GM18526 (cell line): ENCODE data around the gene CCDC192.

Source experiments
- POLR2A ChIP-seq: IDR thresholded peaks from 3 replicates; pipeline ENCODE4 v1.6.1; 2011; ENCODE audit not compliant: insufficient read length; ENCODE audit errors: extremely low read depth

Gene CCDC192

GRCh38 chr5:127933348-127933747 lies 230.2 kb downstream of the CCDC192 start:
- TF ChIP-seq POLR2A, result no peak

GRCh38 chr5:127934791-127935256 lies 231.6 kb downstream of the CCDC192 start:
- no peak for TF ChIP-seq POLR2A

GRCh38 chr5:127935398-127935797 lies 232.2 kb downstream of the CCDC192 start:
- TF ChIP-seq POLR2A, result no peak

GRCh38 chr5:127936439-127936972 lies 233.3 kb downstream of the CCDC192 start:
- TF ChIP-seq POLR2A, result no peak

GRCh38 chr5:127938746-127939145 lies 235.6 kb downstream of the CCDC192 start:
- no peak for TF ChIP-seq POLR2A

- TF ChIP-seq POLR2A, result no peak
Observed at GRCh38 chr5:127940854-127941253, 237.7 kb downstream of the CCDC192 start.

- TF ChIP-seq POLR2A, result no peak
Observed at GRCh38 chr5:127941646-127942045, 238.5 kb downstream of the CCDC192 start.

GRCh38 chr5:127942246-127943060 lies 239.3 kb downstream of the CCDC192 start:
- no peak for TF ChIP-seq POLR2A

GRCh38 chr5:127943061-127943371 lies 239.8 kb downstream of the CCDC192 start:
- no peak for TF ChIP-seq POLR2A

- no peak for TF ChIP-seq POLR2A
Observed at GRCh38 chr5:127944125-127944524, 240.9 kb downstream of the CCDC192 start.

- no peak for TF ChIP-seq POLR2A
Observed at GRCh38 chr5:127947941-127948340, 244.8 kb downstream of the CCDC192 start.

GRCh38 chr5:127950707-127951391 lies 247.7 kb downstream of the CCDC192 start:
- TF ChIP-seq POLR2A, result no peak

- TF ChIP-seq POLR2A, result no peak
Observed at GRCh38 chr5:127951791-127952190, 248.6 kb downstream of the CCDC192 start.

- TF ChIP-seq POLR2A, result no peak
Observed at GRCh38 chr5:127957183-127957582, 254.0 kb downstream of the CCDC192 start.

- no peak for TF ChIP-seq POLR2A
Observed at GRCh38 chr5:127957701-127958239, 254.6 kb downstream of the CCDC192 start.
